Right atrium auricular region (tissue), 2 donors: ENCODE results near the gene ZNF391. TPM values are rescaled to one million over a fixed set of nuclear protein-coding genes. Genes with fewer than 3 reads are reported as not detected.

ENCODE experiments used
- DNase-seq: peaks from one replicate; pipeline ENCODE4 v3.0.0-alpha.2; 2019; ENCODE audit warnings: low spot score
- H3K27ac ChIP-seq, 2 donors: fragments of 200-600 bp; sonication (generic); 1 replicate in 1 of 2; 2 replicates in 1 of 2; pipeline ENCODE4 v1.5.1; 2016 to 2019
- H3K27me3 ChIP-seq, 2 donors: fragments of 200-600 bp; sonication (generic); one replicate each; pipeline versions ENCODE4 v1.5.1 to v1.6.0; 2017 to 2019
- H3K36me3 ChIP-seq: fragments of 200-600 bp; sonication (generic); one replicate; pipeline ENCODE4 v1.5.1; 2016
- H3K4me1 ChIP-seq, 2 donors: fragments of 200-600 bp; sonication (generic); one replicate each; pipeline versions ENCODE4 v1.5.1 to v1.6.0; 2017 to 2019
- H3K4me3 ChIP-seq, 2 donors: fragments of 200-600 bp; sonication (generic); 1 replicate in 1 of 2; 2 replicates in 1 of 2; pipeline ENCODE4 v1.5.1; 2017 to 2019; ENCODE audit warnings: mild to moderate bottlenecking in 1 of 2, moderate library complexity in 1 of 2
- H3K9me3 ChIP-seq, 2 donors: fragments of 200-600 bp; sonication (generic); one replicate each; pipeline ENCODE4 v1.5.1; 2019
- CTCF ChIP-seq, 2 donors: fragments of 200-600 bp; sonication (generic); IDR thresholded peaks; one replicate each; pipeline ENCODE4 v1.5.1; 2019; ENCODE audit warnings: antibody characterized with exemption in 2 of 2
- total RNA-seq, 2 donors: library from RNA; depleted of rRNA; stranded (reverse); fragments of >200 nt; gene quantifications; one replicate each; pipeline ENCODE4 v1.1.0, GENCODE V29; 2016

Gene ZNF391
- total RNA-seq, 2 donors from 2014 or later: 0.89 to 1.3 TPM

GRCh38 chr6:27392623-27393022, 4.1 kb downstream of the ZNF391 start:
- peaks cover 0 to 14% of the 10 kb centered on the region in 2 donors for H3K4me1 ChIP-seq
- DNase-seq: no peak
- no peak overlapping the region for H3K27ac ChIP-seq
- no peak for TF ChIP-seq CTCF (IDR thresholded peaks at IDR 0.05)
- H3K36me3 ChIP-seq: no peaks in the 10 kb centered on the region
- no peak overlapping the region for H3K4me3 ChIP-seq
- H3K27me3 ChIP-seq: no peaks in the 10 kb centered on the region
- H3K9me3 ChIP-seq: no peaks in the 10 kb centered on the region

DNA sequence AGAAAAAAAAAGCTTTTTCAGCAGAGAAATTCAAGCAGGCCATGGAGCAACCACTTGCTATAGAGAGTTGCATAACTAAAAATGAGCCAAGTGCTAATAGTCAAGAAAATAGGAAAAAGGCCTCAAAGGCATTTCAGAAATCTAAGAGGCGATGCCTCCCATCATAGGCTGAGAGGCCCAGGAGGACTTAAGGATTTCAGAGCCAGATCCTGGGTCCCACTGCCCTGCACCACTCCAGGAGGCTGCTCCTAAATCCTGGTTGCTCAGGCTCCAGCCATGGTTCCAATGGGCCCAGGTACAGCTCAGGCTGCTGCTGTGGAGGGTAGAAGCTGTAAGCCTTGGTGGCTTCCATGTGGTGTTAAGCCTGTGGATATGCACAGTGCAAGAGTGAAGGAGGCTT, 5.5 kb downstream of the ZNF391 start:
- H3K27ac ChIP-seq: no peak overlapping the region
- peaks cover 0 to 4% of the 10 kb centered on the region in 2 donors for H3K9me3 ChIP-seq
- no peaks in the 10 kb centered on the region for H3K36me3 ChIP-seq
- TF ChIP-seq CTCF (IDR thresholded peaks at IDR 0.05): no peak
- DNase-seq: no peak
- no peak overlapping the region for H3K4me3 ChIP-seq
- no peaks in the 10 kb centered on the region for H3K27me3 ChIP-seq
- H3K4me1 ChIP-seq: peaks cover 0 to 3% of the 10 kb centered on the region in 2 donors

GRCh38 chr6:27400877-27401642, 12.5 kb downstream of the ZNF391 start:
- Histone ChIP-seq H3K9me3 (peaks cover 6 to 44% of the 10 kb centered on the region in 2 donors), H3K4me1 (no peaks in the 10 kb centered on the region), H3K4me3 (no peak overlapping the region), H3K27me3 (no peaks in the 10 kb centered on the region), H3K27ac (no peak overlapping the region), H3K36me3 (peaks cover 8% of the 10 kb centered on the region)
- DNase-seq: no peak
- TF ChIP-seq CTCF (IDR thresholded peaks at IDR 0.05): no peak

DNA sequence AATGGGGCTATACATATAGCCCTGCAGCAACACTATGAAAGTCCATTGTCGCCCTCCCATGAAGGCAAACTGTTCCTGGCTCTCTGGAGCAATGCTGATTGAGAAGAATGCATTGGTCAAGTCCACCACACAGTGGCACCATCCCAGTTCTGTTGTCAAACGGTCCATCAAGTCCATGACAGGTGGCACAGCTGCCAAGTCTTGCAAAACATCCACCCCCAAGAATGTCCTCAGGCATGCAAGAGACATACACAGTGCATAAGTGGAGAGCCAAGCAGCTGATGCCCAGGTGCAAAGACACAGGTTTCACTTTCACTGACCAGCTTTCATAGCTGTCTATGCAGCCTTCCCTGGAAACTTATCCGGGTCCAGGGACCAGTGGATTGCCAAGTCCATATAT, 17.5 kb downstream of the ZNF391 start:
- Histone ChIP-seq H3K9me3 (peaks cover 0 to 20% of the 10 kb centered on the region in 2 donors), H3K36me3 (no peaks in the 10 kb centered on the region), H3K4me1 (no peaks in the 10 kb centered on the region), H3K27me3 (no peaks in the 10 kb centered on the region), H3K27ac (no peak overlapping the region), H3K4me3 (no peak overlapping the region)
- no peak for DNase-seq
- TF ChIP-seq CTCF (IDR thresholded peaks at IDR 0.05): no peak

DNA sequence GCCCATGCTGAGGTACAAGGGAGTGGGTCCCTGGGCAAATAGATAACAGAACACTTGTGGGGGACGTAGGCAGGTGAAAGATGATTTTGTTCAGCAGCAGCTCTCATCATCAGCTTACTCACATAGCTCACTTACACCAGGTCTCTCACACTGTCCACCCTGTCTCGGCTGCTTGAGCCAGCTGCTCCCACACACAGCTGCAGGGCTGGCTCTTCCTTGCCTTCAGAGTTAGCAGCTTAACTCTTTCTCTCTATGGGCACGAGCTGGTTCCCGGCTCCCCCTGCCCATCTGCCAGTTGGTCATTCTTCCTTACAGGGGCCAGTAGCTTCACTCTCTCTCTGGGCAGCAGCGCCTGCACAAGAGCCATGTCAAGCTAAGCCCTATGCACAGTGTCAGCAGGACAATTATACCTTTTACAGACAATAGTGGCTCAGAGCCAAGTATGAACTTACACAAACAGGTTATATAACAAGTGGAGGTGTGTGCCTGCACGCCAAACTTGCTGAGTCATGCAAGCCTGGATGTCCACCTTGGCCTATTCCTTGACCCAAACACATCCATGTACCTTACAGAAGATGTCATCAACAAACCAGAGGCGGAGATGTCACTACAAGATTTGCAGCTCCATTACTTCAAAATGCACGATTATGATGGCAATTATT, 18.7 kb downstream of the ZNF391 start:
- H3K4me1 ChIP-seq: no peaks in the 10 kb centered on the region
- no peaks in the 10 kb centered on the region for H3K27me3 ChIP-seq
- no peaks in the 10 kb centered on the region for H3K36me3 ChIP-seq
- H3K27ac ChIP-seq: no peak overlapping the region
- H3K4me3 ChIP-seq: no peak overlapping the region
- peaks cover 0 to 9% of the 10 kb centered on the region in 2 donors for H3K9me3 ChIP-seq
- no peak for TF ChIP-seq CTCF (IDR thresholded peaks at IDR 0.05)
- no peak for DNase-seq
